ENCODE results near the gene AGAP2. TPM values are rescaled to one million over a fixed set of nuclear protein-coding genes. Genes with fewer than 3 reads are reported as not detected.

The AGAP2 gene
- total RNA-seq, 1 experiment from 2014 or later: 5.3 TPM

DNA sequence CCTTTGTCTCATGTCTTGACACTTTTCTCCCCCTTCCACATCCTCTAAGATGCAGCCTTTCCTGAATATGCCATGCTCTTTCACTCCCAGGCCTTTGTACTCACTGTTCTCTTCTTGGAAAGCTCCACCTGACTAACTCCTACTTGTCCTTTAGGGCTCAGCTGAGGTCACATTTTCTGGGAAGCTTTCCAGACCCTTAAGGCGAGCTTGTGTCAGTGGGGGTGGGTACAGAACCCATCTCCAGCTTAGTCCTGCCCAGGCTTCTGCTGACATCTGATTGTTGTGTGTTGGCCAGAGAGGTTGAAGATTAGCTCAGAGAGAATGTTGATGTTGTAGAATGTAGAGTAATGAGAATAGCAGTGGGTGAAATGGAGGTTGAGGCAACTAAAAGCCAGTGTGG, 41.2 kb upstream of the AGAP2 start:
- H3K9ac ChIP-seq (ENCODE audit: extremely low read depth, insufficient read length, low read length): no peak overlapping the region
- H3K27me3 ChIP-seq (ENCODE audit: insufficient read depth, low read length): no peaks in the 10 kb centered on the region
- H2AFZ ChIP-seq (ENCODE audit: low read length): no peak overlapping the region
- WGBS (ENCODE audit: extremely low coverage, insufficient read length, low lambda C conversion rate): no CpG with 5 or more reads among the region's 1 CpG
- no peak overlapping the region for H3K14ac ChIP-seq (ENCODE audit: insufficient read depth, low read length)
- no peak overlapping the region for H2BK12ac ChIP-seq (ENCODE audit: insufficient read length, low read depth, low read length)
- no peak overlapping the region for H4K5ac ChIP-seq (ENCODE audit: insufficient read length, low read depth, low read length)
- DNase-seq: no peak
- H3K27ac ChIP-seq (ENCODE audit: insufficient read length, low read depth, low read length): no peak overlapping the region
- H3K4me1 ChIP-seq (ENCODE audit: insufficient read depth, low read length): no peaks in the 10 kb centered on the region
- H3K27ac Mint-ChIP-seq: no peak overlapping the region
- no peaks in the 10 kb centered on the region for H3K9me3 ChIP-seq (ENCODE audit: control insufficient read depth, low read depth, low read length)
- H3K4me3 Mint-ChIP-seq: no peak overlapping the region
- H4K91ac ChIP-seq (ENCODE audit: insufficient read length, low read depth, low read length): no peak overlapping the region
- H3K79me1 ChIP-seq (ENCODE audit: insufficient read depth, low read depth, low read length, poor library complexity, severe bottlenecking): no peaks in the 10 kb centered on the region
- H2BK15ac ChIP-seq (ENCODE audit: low read depth, low read length): no peak overlapping the region
- no peak overlapping the region for H3T11ph ChIP-seq (ENCODE audit: low read length)
- H3K23me2 ChIP-seq (ENCODE audit: insufficient read length, low read depth, low read length, poor library complexity, severe bottlenecking): peaks cover 5% of the 10 kb centered on the region
- no peak overlapping the region for H3K18ac ChIP-seq (ENCODE audit: insufficient read length, low read depth, low read length)
- no peak overlapping the region for H4K8ac ChIP-seq (replicated peaks; ENCODE audit: insufficient read length, low read depth, low read length)
- no peak for TF ChIP-seq CTCF (conservative IDR thresholded peaks at IDR 0.05)
- no peak overlapping the region for H3K4ac ChIP-seq (ENCODE audit: low read depth, low read length)
- H3K23ac ChIP-seq (ENCODE audit: insufficient read length, low read depth, low read length): no peak overlapping the region
- H3K56ac ChIP-seq (ENCODE audit: insufficient read length, low read depth, low read length): no peak overlapping the region
- peaks cover 5 to 15% (median 6%) of the 10 kb centered on the region in 3 experiments for H3K36me3 Mint-ChIP-seq (ENCODE audit: insufficient read depth in 1 of 3, low read depth in 3 of 3)
- H3K79me2 ChIP-seq (ENCODE audit: insufficient read depth, low read length): no peaks in the 10 kb centered on the region; the same call in 1 of the 2 replicates
- H3K4me2 ChIP-seq (ENCODE audit: insufficient read depth, insufficient read length, low read length): no peak overlapping the region
- no peaks in the 10 kb centered on the region for H4K20me1 ChIP-seq (ENCODE audit: control insufficient read depth, insufficient read depth, insufficient read length)
- peaks cover 0 to 3% of the 10 kb centered on the region in 2 experiments; a peak in 2 of 5 replicates for H3K9me3 Mint-ChIP-seq
- H2BK5ac ChIP-seq (ENCODE audit: insufficient read length, low read length): no peak overlapping the region
- H2BK120ac ChIP-seq (ENCODE audit: low read depth, low read length, poor library complexity, severe bottlenecking): no peak overlapping the region
- no peaks in the 10 kb centered on the region; the same call in 1 of the 2 replicates for H3K27me3 Mint-ChIP-seq (ENCODE audit: low read depth)
- H2AK5ac ChIP-seq (ENCODE audit: insufficient read length, low read length): no peak overlapping the region
- H3K4me1 Mint-ChIP-seq: peaks cover 4 to 7% of the 10 kb centered on the region in 2 experiments
- H2BK20ac ChIP-seq (ENCODE audit: low read depth, low read length, poor library complexity, severe bottlenecking): no peak overlapping the region

All from H9 (cell line).